ENCODE results near the gene CNDP2.

DNA sequence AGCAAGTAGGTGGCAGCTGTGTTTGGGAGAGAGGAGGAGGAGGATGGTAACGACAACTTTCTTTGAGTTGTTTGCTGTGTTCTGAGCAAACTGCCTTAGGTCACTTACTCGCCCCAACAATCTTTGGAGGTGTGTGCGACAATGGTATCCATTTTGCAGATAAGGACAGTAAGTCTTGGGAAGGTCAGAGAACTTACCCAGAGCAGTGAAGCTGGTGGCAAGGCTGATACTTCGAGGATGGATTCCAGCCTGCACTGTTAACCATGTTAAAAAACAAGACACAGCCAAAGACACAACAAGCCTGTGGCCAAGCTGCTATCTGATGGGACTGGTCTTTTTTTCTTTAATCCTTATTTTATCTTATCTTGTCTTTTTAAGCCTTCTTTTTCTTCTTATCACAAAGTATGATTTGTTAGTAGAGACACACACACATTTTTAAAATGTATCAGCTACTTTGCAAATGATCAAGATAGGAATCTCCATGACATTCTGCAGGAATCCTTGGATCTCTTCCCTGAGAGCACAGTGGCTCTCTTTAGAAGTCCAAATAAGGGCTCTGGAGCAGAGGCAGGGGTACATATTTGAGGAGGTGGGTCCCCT lies 66.1 kb downstream of the CNDP2 start:
- TF ChIP-seq EP300 (IDR thresholded peaks at IDR 0.05; ENCODE audit: borderline replicate concordance), result no peak
- no peak for TF ChIP-seq CEBPB (IDR thresholded peaks at IDR 0.05)
- TF ChIP-seq YY1 (IDR thresholded peaks at IDR 0.05; ENCODE audit: low read depth), result no peak
- no peak for TF ChIP-seq EGR1 (IDR thresholded peaks at IDR 0.05)
- no peak for TF ChIP-seq RAD21 (IDR thresholded peaks at IDR 0.05; ENCODE audit: low read depth)

All from Ishikawa (cell line).